CD4-positive, alpha-beta T cell treated with Interleukin-4 for 1 hour (primary cell): ENCODE data around the gene LRP5.
"Not testable (repeated sequence)": the region's sequence is repeated elsewhere in the genome, so short reads cannot be mapped to it uniquely, and the experiment has no call there.

Experiments used
- DNase-seq, 2 donors: peaks; one replicate each; pipeline ENCODE4 v3.0.0-alpha.2; 2020 to 2022

Gene LRP5

GRCh38 chr11:68282141-68282860 lies 30.1 kb upstream of the LRP5 start:
- DNase-seq, result peak; percentile 49 to 51

- no peak for DNase-seq
Observed at GRCh38 chr11:68282861-68283230, 29.5 kb upstream of the LRP5 start.

DNA sequence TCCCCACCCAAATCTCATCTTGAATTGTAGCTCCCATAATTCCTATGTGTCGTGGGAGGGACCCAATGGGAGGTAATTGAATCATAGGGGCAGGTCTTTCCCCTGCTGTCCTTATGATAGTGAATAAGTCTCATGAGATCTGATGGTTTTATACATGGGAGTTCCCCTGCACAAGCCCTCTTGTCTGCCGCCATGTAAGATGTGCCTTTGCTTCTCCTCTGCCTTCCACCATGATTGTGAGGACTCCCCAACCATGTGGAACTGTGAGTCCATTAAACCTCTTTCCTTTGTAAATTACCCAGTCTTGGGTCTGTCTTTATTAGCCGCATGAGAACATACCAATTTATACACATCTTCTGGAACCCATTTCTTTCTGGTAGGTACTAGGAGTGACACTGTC lies 27.8 kb upstream of the LRP5 start:
- DNase-seq, result not testable (repeated sequence)

DNA sequence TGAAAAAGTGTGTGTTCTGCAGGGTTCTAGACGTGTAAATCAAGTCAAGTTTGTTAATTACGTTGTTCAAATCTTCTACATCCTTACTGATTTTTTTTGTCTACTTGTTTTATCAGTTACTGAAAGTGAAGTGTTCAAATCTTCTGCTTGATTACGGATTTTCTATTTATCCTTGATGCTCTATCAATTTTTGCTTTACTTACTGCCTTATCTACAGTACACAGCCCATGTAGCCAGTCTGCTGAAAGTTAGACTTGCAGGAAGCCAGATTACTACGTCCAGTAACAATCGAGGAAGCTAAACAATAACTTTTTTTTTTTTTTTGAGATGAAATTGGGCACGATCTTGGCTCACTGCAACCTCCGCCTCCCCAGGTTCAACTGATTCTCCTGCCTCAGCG lies 25.0 kb upstream of the LRP5 start:
- no peak for DNase-seq

GRCh38 chr11:68289456-68289855 lies 22.9 kb upstream of the LRP5 start:
- DNase-seq, result no peak

DNA sequence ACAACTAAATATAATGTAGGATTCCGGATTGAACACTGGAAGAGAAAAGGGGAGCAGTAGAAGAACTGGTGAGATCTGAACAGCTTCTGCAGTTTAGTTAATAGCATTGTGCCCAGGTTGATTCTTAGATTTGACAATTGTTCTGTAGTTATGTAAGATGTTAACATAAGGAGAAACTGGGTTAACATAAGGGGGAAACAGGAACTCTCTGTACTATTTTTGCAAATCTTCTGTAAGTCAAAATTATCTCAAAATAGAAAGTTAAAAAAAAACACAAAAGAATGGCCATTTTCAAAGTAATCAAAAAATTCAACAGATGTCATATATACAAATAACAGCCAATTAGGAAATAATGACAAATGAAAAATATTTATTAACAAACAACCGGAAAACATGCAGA lies 18.7 kb upstream of the LRP5 start:
- DNase-seq, result no peak

- no peak for DNase-seq
Observed at GRCh38 chr11:68295271-68295670, 17.1 kb upstream of the LRP5 start.

DNA sequence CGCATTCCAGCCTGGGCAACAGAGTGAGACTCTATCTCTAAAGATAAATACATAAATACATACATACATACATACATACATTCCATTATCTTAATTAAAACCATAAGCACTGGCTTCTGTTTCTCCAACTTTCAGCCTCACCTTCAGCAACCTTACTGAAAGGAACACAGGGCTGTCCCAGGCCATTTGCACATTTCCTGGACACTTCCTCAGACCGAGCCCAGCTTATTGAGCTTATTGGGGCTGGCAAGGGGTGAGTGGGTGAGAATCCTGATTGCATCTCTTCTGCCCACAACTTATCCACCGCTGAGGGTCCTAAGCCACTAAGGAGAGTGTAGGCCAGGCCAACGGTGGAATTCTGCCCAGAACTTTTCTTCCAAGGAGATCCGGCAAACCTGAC lies 16.5 kb upstream of the LRP5 start:
- DNase-seq, result no peak

GRCh38 chr11:68296344-68297051 lies 15.9 kb upstream of the LRP5 start:
- DNase-seq, result no peak

DNA sequence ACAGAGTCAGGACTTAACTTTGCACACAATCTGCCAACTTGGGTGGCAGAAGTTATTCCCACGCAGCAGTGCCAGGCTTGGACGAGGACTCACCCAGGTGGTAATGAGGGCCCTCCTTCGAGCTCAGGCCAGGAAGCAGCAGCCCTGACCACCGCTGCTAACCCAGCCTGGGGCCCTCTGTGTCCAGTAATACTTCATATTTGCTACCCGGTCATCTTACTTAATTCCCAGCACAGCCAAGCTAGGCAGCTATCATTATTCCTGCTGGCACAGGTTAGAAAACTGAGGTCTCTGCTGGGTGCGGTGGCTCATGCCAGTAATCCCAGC lies 15.4 kb upstream of the LRP5 start:
- no peak for DNase-seq

DNA sequence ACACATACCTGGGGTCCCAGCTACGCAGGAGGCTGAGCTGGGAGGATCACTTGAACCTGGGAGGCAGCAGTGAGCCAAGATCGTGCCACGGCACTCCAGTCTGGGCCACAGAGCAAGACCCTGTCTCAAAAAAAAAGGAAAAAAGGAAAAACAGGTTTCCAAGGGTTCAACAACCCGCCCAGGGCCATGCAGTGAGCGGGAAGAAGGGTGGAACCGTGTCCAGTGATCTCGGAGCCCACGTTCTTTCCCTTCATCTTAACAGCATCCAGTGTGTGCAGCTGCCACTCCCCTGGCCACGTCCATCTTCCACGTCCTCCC lies 14.9 kb upstream of the LRP5 start:
- DNase-seq, result no peak

- peak; percentile 74 to 77 for DNase-seq
Observed at GRCh38 chr11:68297812-68298658, 14.4 kb upstream of the LRP5 start.

DNA sequence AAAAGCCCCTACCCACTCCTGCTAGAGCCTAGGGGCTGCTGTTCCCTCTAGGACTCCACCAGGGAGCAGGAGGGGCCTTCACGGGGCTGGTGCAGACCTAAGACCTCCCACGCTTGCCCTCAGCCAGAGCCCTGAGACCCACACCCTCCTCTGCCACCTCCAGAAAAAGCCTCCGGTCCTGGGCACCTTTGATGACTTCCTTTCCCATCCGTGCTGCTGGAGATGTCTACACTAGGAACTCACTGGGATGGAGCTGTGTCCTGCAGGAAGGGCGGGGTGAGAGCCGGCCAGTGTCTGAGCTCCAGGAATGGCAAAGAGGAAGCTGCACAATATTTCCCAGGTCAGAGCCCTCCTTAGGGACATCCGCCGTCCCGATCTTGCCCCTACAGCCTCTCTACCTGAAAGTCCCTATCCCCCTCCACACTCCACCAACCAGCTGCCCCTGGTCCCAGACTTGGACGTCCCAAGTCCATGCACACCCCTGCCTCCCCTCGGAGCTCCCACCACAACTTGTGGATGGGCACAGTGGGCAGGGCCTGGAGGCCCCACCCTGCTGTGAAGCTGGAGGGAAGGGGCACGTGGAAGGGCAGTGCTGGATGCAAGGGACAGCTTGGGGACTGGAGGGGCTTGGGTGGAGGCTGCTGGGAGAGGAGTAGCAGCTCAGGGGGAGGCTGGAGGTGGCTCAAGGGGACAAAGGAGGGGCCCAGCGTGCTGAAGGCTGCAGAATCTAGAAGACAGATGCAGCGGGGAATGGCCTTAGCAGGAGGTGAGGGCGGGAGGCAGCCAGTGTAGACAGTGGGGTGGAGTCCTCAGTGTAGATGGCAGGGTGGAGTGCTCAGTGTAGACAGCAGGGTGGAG lies 13.5 kb upstream of the LRP5 start:
- DNase-seq, result no peak

DNA sequence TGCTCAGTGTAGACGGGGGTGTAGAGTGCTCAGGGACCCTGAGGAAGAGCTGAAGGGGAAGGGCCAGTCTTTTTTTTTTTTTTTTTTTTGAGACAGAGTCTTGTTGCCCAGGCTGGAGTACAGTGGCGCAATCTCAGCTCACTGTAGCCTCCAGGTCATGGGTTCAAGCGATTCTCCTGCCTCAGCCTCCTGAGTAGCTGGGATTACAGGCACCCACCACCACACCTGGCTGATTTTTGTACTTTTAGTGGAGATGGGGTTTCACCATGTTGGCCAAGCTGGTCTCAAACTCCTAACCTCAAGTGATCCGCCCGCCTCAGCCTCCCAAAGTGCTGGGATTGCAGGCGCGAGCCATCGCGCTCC lies 12.9 kb upstream of the LRP5 start:
- DNase-seq, result not testable (repeated sequence)

DNA sequence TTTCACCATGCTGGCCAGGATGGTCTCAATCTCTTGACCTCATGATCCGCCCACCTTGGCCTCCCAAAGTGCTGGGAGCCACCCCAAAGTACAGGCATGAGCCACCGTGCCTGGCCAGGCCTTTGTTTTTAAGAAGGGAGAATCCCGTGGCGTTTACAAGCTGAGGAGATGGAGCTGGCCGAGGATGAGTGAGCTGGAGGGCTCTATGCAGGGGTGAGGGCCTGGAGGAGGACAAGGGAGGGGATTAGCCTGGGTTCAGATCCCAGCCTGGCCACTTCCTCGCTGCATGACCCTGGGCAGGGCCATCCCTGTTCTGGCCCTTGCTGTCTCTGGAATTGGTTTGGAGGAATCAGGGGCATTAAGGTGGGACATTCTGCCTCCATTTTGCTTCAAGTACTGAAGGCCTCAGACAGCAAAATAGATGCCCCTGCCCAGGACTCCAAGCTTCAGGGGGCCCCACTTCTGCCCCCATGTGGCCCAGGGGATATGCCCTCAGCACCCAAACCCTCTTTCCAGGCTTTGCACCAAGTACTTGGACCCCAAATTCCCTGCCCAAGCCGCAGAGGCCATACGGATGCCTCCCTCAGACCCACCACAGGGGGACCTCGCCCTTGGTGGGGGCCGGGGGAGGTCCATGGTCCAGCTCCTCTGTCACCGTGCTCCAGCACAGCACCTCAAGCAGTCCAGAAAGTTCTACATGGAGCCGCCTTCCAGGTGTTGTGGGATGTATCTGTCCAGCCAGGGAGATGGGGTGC lies 12.1 kb upstream of the LRP5 start:
- DNase-seq, result no peak

DNA sequence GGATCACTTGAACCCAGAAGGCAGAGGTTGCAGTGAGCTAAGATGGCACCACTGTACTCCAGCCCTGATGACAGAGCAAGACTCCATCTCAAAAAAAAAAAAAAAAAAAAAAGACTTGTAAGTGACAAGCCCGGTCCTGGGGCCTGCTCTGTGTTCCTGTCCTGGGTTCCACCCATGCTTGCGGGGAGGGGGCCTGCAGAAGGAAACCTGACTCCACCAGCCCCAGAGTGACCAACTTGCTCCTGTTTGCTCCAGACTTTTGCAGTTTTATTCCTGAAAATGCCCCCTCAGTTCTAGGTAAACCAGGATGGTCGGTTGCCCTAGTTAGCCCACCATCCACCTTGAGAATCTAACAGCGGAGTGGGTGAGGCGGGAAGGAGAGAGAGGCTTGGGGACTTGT lies 10.1 kb upstream of the LRP5 start:
- no peak for DNase-seq

DNA sequence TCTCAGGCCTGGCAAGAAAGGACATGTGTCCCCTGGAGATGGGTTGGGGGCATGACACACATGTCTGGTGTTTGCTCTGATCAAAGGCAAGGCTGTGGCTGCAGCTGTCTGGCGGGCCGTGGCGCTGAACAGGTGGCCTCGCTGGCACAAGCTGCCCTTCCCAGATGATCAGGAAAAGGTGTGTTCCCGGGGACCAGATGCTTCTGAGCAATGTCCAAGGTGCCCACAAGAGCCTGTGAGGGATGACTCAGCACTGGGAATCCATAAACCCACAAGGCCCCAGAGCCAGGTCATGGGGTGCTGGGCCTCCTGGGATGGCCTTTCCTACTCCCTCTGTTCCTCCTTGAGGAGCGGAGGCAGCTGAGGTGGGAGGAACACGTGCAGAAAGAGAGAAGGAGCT lies 9.7 kb upstream of the LRP5 start:
- DNase-seq, result no peak

- no peak for DNase-seq
Observed at GRCh38 chr11:68303083-68303482, 9.3 kb upstream of the LRP5 start.

DNA sequence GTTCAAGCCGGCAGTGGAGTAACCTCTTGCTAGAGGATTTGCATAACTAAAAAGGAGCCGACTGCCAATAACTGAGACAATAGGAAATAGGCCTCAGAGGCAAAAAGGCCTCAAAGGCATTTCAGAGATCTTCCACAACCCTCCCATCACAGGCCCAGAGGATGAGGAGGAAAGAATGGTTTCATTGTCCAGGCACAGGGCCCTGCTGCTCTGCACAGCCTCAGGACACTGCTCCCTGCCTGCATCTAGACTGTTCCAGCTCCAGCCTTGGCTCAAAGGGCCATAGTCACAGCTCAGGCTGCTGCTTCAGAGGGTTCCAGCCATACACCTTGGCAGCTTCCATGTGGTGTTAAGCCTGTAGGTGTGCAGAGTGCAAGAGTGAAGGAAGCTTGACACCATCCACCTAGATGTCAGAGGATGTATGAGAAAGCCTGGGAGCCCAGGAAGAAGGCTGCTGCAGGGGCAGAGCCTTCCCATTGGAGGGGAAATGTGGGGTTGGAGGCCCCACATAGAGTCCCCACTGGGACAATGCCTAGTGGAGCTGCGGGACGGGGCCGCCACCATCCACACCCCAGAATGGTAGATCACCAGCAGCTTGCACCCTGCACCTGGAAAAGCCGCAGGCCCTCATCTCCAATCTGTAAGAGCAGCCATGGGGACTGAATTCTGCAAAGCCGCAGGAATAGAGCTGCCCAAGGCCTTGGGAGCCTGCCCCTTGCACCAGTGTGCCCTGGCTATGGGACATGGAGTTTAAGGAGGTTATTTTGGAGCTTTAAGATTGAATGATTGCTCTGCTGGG lies 8.2 kb upstream of the LRP5 start:
- no peak for DNase-seq

DNA sequence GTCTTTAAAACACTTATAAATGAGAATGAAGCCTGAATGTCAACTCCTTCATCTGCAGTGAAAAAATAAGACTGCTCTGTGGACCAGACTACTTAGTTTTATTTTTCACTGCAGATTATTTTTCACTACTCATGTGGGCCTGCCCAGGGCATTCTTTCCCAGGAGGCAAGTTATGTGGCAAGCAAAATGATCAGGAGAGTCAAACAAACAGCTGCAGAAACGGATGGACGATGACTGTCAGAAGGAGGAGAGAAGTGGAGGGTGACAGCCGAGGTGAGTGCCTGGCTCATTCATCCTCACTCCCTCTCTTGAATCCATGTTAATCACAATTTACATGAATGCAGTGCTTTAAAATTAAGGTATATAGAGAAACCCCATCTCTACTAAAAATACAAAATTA lies 5.8 kb upstream of the LRP5 start:
- no peak for DNase-seq

GRCh38 chr11:68308068-68308467 lies 4.3 kb upstream of the LRP5 start:
- no peak for DNase-seq
